NCI-H146 (cell line): ENCODE data around the gene SLITRK6.
"Not testable (repeated sequence)": the region's sequence is repeated elsewhere in the genome, so short reads cannot be mapped to it uniquely, and the experiment has no call there.

Experiments used
- DNase-seq: peaks from one replicate; lab custom pipeline; 2025; lab: John Stamatoyannopoulos, UW

SLITRK6 gene, protein sequence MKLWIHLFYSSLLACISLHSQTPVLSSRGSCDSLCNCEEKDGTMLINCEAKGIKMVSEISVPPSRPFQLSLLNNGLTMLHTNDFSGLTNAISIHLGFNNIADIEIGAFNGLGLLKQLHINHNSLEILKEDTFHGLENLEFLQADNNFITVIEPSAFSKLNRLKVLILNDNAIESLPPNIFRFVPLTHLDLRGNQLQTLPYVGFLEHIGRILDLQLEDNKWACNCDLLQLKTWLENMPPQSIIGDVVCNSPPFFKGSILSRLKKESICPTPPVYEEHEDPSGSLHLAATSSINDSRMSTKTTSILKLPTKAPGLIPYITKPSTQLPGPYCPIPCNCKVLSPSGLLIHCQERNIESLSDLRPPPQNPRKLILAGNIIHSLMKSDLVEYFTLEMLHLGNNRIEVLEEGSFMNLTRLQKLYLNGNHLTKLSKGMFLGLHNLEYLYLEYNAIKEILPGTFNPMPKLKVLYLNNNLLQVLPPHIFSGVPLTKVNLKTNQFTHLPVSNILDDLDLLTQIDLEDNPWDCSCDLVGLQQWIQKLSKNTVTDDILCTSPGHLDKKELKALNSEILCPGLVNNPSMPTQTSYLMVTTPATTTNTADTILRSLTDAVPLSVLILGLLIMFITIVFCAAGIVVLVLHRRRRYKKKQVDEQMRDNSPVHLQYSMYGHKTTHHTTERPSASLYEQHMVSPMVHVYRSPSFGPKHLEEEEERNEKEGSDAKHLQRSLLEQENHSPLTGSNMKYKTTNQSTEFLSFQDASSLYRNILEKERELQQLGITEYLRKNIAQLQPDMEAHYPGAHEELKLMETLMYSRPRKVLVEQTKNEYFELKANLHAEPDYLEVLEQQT

DNA sequence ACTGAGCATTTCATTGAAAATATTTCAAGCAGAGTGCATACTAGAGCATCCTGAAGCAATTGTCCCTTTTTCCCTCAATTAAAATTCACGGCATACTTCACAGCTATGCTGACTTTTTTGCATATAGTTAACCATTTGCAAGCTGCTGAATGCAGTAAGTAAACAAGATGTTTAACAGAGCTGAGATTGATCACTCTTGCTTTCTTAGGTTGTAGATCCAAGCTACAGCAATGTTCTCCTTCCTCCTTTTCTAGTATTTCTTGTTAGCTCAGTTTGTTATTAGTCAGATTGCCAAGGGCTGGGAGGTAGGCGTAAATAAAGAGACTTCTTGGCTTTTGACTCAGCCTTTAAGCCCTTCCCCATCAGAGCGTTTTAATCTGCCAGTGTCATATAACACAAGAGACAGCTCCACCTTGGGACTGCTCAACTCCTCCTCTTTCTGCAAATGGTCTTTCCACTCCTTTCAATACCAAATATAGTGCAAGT is at the start of gene SLITRK6:
TSS of gene SLITRK6 (minus strand) at position 323 of the 486 bp plus-strand sequence. CDS start 2,911 bp downstream, outside the sequence.
- DNase-seq: peak; percentile 90

DNA sequence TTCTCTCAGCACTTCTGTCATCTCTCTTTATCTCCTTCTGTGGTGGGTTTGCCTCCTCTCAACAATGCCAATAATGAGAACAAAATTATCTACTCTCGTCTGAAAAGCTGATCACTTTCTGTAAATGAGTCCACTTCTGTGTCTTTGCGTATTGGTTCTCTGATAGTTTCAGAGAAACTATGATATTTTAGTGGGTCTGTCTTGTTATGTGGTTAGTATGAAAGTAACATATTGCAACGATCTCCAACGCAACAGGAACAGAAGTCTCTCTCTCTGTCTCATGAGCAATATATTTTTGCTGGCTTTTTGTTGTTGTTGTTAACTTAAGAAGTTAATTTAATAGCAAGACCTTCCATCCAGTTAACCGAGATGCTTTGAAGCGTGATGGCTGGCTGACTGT is 47.8 kb upstream of the SLITRK6 start:
- no peak for DNase-seq

DNA sequence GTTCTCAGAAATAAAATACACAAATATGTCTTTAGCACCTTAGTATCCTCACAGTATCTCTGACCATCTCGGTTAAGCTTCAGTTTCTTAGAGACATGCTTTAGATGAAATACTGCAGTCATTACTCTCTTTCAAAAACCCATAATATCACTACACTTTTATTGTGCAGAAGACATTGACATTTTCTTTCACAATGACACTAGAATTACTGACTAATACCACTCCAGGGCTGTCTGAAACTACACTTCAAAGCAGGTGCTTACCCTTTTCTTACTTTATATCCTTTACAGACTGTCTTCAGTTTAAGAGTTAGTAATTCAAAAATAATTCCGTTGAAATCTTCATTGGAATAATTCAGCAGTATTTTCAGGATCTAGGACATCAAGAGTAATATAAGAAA is 42.2 kb upstream of the SLITRK6 start:
- DNase-seq: no peak

DNA sequence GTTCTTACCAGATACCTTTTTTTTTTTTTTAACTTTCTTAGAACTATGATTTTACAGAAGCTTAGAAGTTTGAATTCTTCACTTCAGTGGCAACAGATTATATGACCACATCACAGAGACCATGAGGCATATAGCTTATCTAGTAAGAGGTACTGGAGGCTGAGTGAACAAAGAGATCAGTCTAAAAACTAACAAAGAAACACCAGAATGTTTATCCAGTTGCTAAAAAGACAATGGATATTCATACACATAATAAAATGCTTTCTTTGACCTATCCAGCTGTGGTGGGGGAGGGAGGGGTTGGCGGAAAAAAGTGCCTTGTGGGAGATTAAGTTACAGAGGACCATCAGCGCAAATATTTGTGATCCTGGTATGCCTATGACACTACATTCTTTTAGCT is 34.7 kb upstream of the SLITRK6 start:
- no peak for DNase-seq

DNA sequence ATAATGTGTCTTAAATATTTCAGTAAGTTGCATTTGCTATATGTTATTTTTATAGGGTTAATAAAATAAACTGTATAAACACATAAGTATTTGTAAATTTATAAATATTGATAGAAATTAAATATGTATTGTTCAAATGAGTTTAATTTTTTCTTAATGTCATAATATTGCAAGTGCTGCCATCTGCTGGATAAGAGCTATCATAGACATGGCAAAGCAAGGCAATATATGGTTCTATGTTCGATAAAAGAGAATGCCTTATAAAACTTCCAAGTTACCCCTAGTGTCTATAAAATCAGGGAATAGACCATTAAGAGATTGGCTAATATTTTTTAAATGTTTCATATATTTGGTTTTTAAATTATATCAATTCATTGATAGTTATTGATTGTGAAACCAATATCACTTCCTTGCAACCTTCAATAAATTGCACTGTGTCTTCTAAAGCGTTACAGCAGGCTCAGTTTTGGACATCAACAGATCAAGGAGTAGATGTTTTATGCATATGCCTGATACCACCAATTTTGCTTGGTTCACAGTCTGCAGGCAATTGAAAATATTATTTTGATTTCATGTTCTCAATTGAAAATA is 29.0 kb upstream of the SLITRK6 start:
- peak; percentile 21 for DNase-seq

DNA sequence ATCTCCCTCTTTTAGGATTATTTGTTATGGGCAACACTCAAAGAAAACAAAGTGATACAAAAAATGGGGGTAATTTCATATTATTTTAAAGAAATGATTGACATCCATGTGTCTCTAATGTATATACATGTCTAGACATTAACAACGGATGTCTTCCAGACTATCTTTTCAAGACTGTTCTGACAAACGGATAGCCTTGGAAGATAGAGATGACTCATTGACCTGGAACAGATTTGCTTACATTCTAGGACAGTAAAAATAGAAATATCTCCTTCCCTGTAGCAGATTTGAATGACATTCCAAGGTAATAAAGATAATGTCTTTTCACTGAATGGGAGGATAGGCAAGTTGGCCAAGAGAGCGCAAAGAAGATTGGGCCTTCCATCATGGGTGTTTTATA is 26.2 kb upstream of the SLITRK6 start:
- DNase-seq: no peak

DNA sequence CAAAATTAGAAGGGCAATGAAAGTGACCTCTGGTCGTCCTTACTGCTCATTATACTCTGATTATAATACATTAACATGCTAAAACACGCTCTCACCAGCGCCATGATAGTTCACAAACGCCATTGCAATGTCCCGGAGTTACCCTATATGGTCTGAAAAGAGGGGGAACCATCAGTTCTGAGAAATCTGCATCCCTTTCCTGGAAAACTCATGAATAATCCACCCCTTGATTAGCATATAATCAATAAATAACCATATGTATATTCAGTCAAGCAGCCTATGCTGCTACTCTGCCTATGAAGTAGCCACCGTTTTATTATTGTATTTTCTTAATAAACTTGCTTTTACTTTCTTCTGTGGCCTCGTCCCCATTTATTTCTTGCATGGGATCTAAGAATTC is 24.6 kb upstream of the SLITRK6 start:
- no peak for DNase-seq

DNA sequence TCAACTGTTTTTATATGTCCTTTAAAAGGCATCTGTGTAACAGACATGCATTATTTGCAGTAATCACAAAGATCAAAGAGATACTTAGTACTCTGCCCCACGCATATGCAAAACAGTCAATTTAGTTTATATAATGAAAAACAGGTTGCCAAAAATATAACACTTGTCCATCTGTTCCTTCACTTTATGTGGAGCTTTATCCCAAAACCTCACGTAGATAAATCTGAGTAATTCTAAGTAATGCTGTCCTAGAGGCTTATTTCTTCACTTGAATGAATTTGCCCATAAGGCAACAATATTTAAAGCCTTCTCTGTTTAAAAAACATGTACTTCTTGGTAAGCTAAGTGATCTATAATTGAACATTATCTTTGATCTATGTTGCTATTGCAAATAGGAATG is 20.3 kb upstream of the SLITRK6 start:
- DNase-seq: no peak

DNA sequence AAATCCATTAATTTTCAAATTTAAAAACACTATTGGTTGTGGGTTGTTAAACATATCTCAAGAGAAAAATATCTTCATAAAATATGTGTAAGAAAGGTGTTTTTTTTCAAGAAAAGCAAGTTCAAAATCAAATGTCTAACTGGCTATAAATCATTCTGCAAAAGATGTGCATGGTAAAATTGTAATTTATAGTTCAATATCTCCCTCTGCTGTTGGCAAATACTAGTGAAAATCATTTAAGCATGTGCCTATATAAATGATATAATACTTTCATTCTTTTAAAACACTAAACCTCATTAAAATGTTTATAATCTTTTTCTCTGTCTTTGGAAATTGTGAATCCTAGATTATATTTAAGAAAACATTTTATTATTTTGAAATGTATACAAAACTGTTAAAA is 17.2 kb upstream of the SLITRK6 start:
- DNase-seq: no peak

DNA sequence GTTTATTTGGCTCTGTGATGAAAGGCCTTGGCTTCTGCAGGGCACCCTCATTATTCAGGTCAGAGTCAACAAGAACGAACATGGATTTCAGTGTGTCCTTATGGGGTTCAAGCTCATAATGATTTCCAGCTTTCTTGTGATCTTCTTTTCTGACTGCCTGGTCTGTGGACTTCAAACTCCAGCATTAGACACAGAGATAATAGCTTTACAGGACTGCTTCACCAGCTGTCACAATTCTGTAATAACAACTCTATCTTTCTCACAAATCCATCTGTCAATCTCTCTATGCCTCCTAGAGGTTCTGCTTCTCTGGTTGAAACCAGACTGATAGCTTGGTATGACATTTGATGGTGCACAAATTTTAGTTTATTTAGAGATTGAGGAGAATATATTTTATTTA is 13.1 kb upstream of the SLITRK6 start:
- DNase-seq: no peak

DNA sequence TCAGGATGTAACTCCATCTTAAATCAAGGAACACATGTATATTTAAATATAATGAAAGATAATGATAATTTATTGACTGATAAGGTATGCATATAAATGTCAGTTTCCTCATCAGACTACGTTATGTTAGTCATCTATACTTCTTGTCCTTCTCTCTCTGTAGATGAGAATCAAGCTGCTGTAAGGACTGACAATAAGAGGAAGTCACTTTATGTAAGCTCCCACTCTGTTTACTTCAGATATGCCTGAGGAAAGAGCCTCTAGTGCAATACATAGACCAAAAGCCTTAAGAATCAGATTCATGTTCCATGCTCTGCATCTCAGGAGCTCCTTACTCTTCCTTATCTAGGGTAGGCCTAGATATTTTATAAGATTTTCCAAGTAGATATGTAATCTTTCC is 9.6 kb upstream of the SLITRK6 start:
- no peak for DNase-seq

DNA sequence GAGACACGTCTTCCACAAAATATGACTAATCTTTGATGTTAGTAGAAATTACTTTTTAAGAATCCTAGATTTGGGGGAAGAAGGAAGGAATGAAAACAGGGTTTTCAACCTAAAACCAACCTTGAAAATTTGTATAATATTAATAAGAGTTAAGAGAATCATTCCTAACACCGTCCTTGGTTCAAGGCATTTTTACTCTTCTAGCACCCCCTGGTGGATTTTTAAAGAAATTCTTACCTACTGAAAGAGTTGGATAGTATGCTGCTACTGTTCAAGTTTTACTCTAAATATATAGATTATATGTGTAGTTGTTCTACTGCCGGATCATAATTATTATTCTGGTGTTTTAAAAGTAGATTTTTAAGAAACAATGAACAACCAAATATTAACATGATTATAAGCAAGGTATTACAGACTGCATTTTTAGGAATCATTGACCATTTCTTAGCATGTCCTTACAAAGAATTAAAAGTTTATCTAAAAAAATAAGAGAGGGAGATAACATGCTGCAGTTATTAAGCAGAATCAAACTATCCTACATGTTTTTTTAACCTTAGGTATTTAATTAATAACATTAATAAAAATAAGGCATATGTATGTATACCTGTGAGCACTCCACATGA is 7.4 kb upstream of the SLITRK6 start:
- peak; percentile 76 for DNase-seq

DNA sequence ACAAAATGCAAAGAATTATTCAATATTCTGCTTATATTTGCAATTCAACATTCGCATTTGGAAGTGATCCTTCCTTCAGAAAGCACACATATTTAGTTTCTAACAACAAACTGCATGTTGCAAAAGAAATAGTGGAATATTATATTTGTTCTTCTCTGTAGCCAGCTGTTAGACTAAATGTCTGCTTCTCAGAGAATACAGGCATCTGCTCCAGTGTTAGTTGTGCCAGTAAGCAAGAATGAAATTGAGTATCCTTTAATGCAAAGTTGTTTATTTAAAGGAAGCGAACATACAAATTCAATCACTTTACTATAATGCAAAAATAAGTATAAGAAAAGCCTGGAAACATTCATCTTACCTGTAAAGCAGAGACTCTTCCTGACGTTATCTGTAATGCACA is 663 bp downstream of the SLITRK6 start:
- no peak for DNase-seq

DNA sequence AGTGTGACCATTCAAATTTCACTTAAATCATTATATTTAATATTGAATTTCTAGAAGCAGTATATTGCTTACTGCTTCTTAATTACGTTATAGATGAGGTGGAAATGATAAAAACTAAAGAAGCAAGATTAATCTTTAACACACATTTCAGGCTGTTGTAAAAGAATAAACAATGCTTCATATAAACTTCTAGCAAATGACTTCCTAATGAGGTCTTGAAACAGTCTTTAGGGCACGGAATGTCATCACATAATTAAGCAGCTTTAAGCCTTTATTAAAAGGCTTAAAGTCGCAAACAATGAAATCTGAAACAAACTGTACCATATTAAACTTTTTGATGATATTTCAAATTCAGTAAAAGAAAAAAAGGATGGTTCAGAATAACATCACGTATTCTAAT is 1.9 kb downstream of the SLITRK6 start:
- no peak for DNase-seq

DNA sequence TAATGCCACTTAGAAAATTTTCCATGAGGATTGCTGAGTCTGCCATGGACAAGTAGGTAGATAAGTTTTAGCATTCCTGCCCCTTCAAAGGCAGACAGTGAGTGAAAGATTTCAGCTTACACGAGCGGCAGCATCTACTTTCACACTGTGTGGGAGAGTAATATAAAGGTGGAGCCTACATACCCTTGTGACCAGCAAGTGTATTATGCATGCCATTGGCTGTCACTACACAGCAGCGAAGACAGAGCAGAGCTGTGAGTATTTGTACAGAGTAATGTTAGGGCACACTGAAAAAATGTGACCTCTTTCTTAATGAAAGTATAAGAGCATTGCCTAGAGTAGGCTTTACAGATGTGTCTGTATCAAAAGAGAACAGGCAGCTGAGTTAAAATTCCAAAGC is 14.0 kb downstream of the SLITRK6 start:
- no peak for DNase-seq

DNA sequence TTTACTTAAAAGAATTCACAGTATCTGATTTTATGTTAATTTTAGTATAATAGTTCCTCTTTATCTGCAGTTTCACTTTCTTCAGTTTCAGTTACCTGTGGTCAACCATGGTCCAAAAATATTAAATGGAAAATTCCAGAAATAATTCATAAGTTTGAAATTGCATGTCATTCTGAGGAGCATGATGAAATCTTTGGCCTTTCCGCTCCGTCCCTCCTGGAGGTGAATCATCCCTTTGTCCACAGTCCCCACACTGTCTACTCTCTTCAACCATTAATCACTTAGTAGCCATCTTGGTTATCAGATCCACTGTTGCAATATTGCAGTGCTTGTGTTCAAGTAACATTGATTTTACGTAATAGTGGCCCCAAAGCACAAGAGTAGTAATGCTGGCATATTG is 26.9 kb downstream of the SLITRK6 start:
- DNase-seq: peak; percentile 44

DNA sequence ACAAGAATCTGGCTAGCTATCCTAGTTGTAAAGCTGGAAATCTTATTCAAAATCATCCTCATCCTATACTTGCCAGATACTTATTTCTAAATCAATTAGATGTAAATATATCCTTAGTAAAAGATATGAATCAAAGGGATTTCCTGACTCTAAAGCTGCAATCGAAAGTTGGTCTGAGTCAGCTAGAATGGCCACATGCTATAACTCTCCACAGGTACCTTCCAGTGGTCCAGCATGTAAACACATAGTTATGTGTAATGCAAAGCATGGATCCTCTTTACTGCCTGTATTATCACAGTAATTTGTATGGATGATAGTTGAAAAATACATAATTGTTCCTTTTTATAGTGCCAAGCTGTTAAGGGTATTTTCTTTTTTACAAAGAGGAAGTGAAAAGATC is 27.4 kb downstream of the SLITRK6 start:
- peak; percentile 59 for DNase-seq

DNA sequence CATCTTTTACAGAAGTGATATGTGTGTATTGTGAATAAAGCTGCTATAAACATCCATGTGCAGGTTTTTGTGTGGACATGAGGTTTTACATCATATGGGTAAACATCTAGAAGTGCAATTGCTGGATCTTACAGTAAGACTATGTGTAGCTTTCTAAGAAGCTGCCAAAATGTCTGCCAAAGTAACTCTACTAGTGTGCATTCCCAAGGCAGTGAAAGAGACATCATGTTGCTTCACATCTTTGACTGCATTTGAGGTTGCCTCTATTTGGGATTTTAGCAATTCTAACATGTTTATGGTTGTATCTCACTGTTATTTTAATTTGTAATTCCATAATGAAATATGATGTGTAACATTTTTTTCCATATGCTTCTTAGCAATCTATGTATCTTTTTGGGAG is 30.3 kb downstream of the SLITRK6 start:
- no peak for DNase-seq

DNA sequence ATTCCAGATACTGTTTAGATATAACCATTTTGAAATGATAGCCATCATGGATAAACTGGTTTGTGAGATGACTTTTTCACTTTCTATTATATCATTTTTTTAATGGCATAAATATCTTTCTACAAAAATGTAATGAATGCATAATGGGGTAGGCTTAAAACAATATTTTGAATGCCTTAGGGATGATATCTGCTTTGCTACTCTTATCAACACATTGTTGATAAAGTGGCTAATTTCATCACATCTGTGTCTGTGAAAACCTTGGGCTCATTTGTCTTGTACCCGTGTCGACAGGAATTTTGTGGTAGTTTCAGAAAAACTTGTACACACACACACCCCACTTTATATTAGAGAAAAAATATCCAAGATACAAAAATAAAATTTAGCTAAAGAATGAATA is 44.1 kb downstream of the SLITRK6 start:
- DNase-seq: no peak

DNA sequence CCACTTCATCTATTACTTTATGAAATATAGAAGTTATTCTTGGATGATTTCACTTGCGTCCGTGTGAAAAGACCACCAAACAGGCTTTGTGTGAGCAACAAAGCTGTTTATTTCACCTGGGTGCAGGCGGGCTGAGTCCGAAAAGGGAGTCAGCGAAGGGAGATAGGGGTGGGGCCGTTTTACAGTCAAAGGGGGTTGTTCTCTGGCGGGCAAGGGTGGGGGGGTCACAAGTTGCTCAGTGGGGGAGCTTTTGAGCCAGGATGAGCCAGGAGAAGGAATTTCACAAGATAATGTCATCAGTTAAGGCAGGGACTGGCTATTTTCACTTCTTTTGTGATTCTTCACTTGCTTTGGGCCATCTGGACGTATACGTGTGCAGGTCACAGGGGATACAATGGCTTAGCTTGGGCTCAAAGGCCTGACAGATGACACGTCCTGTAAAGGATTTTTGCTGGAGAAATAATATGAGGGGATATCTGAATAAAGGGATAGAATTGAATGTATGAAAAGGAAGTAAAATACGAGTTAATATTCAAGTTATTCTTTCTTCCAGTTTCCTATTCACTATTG is 55.9 kb downstream of the SLITRK6 start:
- DNase-seq: not testable (repeated sequence)
